H9 (cell line): ENCODE data around the gene SCYGR1. TPM values are rescaled to one million over a fixed set of nuclear protein-coding genes. Genes with fewer than 3 reads are reported as not detected.

ENCODE experiments used
- DNase-seq: peaks from one replicate; pipeline ENCODE4 v3.0.0-alpha.2; 2017
- H2AFZ ChIP-seq: one replicate; pipeline ENCODE4 v1.6.1; 2013; ENCODE audit warnings: mild to moderate bottlenecking, low read length, control low read depth, moderate library complexity
- H2AK5ac ChIP-seq: 2 replicates; pipeline ENCODE4 v1.6.1; 2013; ENCODE audit warnings: low read length, control low read depth, mixed read lengths; ENCODE audit not compliant: insufficient read length
- H2BK120ac ChIP-seq: one replicate; pipeline ENCODE4 v1.6.1; 2013; ENCODE audit warnings: low read depth, mild to moderate bottlenecking, low read length, control low read depth, inconsistent platforms; ENCODE audit not compliant: poor library complexity, severe bottlenecking
- H2BK12ac ChIP-seq: 2 replicates; pipeline ENCODE4 v1.6.1; 2013; ENCODE audit warnings: low read length, control low read depth, mixed read lengths, low read depth; ENCODE audit not compliant: insufficient read length
- H2BK15ac ChIP-seq: 2 replicates; pipeline ENCODE4 v1.6.1; 2013; ENCODE audit warnings: low read depth, low read length, control low read depth
- H2BK20ac ChIP-seq: one replicate; pipeline ENCODE4 v1.6.1; 2013; ENCODE audit warnings: low read depth, mild to moderate bottlenecking, low read length, control low read depth, inconsistent platforms; ENCODE audit not compliant: poor library complexity, severe bottlenecking
- H2BK5ac ChIP-seq: 2 replicates; pipeline ENCODE4 v1.6.1; 2013; ENCODE audit warnings: low read length, control low read depth, mixed read lengths; ENCODE audit not compliant: insufficient read length
- H3K14ac ChIP-seq: 2 replicates; pipeline ENCODE4 v1.6.1; 2013; ENCODE audit warnings: low read length, control low read depth; ENCODE audit not compliant: insufficient read depth
- H3K18ac ChIP-seq: 2 replicates; pipeline ENCODE4 v1.6.1; 2013; ENCODE audit warnings: low read depth, mild to moderate bottlenecking, mixed read lengths, low read length, control low read depth; ENCODE audit not compliant: insufficient read length
- H3K23ac ChIP-seq: 2 replicates; pipeline ENCODE4 v1.6.1; 2013; ENCODE audit warnings: low read length, control low read depth, mixed read lengths, low read depth; ENCODE audit not compliant: insufficient read length
- H3K23me2 ChIP-seq: 2 replicates; pipeline ENCODE4 v1.6.1; 2013; ENCODE audit warnings: low read depth, mild to moderate bottlenecking, mixed read lengths, low read length, control low read depth; ENCODE audit not compliant: insufficient read length, poor library complexity, severe bottlenecking
- H3K27ac ChIP-seq: 2 replicates; pipeline ENCODE4 v1.5.1; 2013; ENCODE audit warnings: low read length, control low read depth, mixed read lengths, low read depth; ENCODE audit not compliant: insufficient read length
- H3K27me3 ChIP-seq: 2 replicates; pipeline ENCODE4 v1.6.1; 2013; ENCODE audit warnings: low read length, control low read depth, inconsistent platforms; ENCODE audit not compliant: insufficient read depth
- H3K4ac ChIP-seq: 2 replicates; pipeline ENCODE4 v1.6.1; 2013; ENCODE audit warnings: low read depth, mild to moderate bottlenecking, control low read depth, inconsistent platforms, low read length, moderate library complexity
- H3K4me1 ChIP-seq: 2 replicates; pipeline ENCODE4 v1.6.1; 2013; ENCODE audit warnings: low read length, control low read depth, inconsistent platforms; ENCODE audit not compliant: insufficient read depth
- H3K4me2 ChIP-seq: 2 replicates; pipeline ENCODE4 v1.6.1; 2013; ENCODE audit warnings: low read length, control low read depth, mixed read lengths; ENCODE audit not compliant: insufficient read length, insufficient read depth
- H3K56ac ChIP-seq: 2 replicates; pipeline ENCODE4 v1.6.1; 2013; ENCODE audit warnings: low read depth, mild to moderate bottlenecking, mixed read lengths, low read length, control low read depth; ENCODE audit not compliant: insufficient read length
- H3K79me1 ChIP-seq: 2 replicates; pipeline ENCODE4 v1.6.1; 2013; ENCODE audit warnings: low read depth, mild to moderate bottlenecking, moderate library complexity, low read length, control low read depth, inconsistent platforms; ENCODE audit not compliant: insufficient read depth, poor library complexity, severe bottlenecking
- H3K79me2 ChIP-seq: 2 replicates; pipeline ENCODE4 v1.6.1; 2013; ENCODE audit warnings: low read length, control low read depth, inconsistent platforms; ENCODE audit not compliant: insufficient read depth
- H3K9ac ChIP-seq: 2 replicates; pipeline ENCODE4 v1.6.1; 2013; ENCODE audit warnings: low read length, control low read depth, mixed read lengths; ENCODE audit not compliant: insufficient read length; ENCODE audit errors: extremely low read depth
- H3K9me3 ChIP-seq: one replicate; pipeline ENCODE4 v1.6.1; 2013; ENCODE audit warnings: low read depth, low read length, inconsistent platforms; ENCODE audit not compliant: control insufficient read depth
- H3T11ph ChIP-seq: one replicate; pipeline ENCODE4 v1.6.1; 2013; ENCODE audit warnings: mild to moderate bottlenecking, low read length, control low read depth, inconsistent platforms
- H4K20me1 ChIP-seq: one replicate; pipeline ENCODE4 v1.6.1; 2013; ENCODE audit not compliant: control insufficient read depth, insufficient read length, insufficient read depth
- H4K5ac ChIP-seq: 2 replicates; pipeline ENCODE4 v1.6.1; 2013; ENCODE audit warnings: low read depth, mild to moderate bottlenecking, mixed read lengths, low read length, control low read depth; ENCODE audit not compliant: insufficient read length
- H4K8ac ChIP-seq: replicated peaks from 2 replicates; pipeline ENCODE4 v1.6.1; 2013; ENCODE audit warnings: low read length, control low read depth, mixed read lengths, low read depth; ENCODE audit not compliant: insufficient read length
- H4K91ac ChIP-seq: 2 replicates; pipeline ENCODE4 v1.6.1; 2013; ENCODE audit warnings: low read depth, mild to moderate bottlenecking, moderate library complexity, mixed read lengths, low read length, control low read depth; ENCODE audit not compliant: insufficient read length
- H3K27ac Mint-ChIP-seq, 3 experiments: 2 replicates in 2 of 3; 3 replicates in 1 of 3; pipeline ENCODE4 v1.8.0; 2020 to 2021; ENCODE audit warnings: mixed read lengths in 3 of 3, mild to moderate bottlenecking in 1 of 3, moderate library complexity in 1 of 3
- H3K27me3 Mint-ChIP-seq: 2 replicates; pipeline ENCODE4 v1.8.0; 2021; ENCODE audit warnings: low read depth, mild to moderate bottlenecking, moderate library complexity, mixed read lengths
- H3K36me3 Mint-ChIP-seq, 3 experiments: 2 replicates in 2 of 3; 3 replicates in 1 of 3; pipeline ENCODE4 v1.8.0; 2020 to 2021; ENCODE audit warnings: low read depth in 3 of 3, mixed read lengths in 3 of 3; ENCODE audit not compliant: insufficient read depth in 1 of 3
- H3K4me1 Mint-ChIP-seq, 2 experiments: 2 replicates each; pipeline ENCODE4 v1.8.0; 2020; ENCODE audit warnings: mixed read lengths in 2 of 2
- H3K4me3 Mint-ChIP-seq, 2 experiments: 2 replicates in 1 of 2; 3 replicates in 1 of 2; pipeline ENCODE4 v1.8.0; 2020 to 2021; ENCODE audit warnings: mild to moderate bottlenecking in 2 of 2, mixed read lengths in 2 of 2, moderate library complexity in 1 of 2
- H3K9me3 Mint-ChIP-seq, 2 experiments: 2 replicates in 1 of 2; 3 replicates in 1 of 2; pipeline ENCODE4 v1.8.0; 2020; ENCODE audit warnings: mild to moderate bottlenecking in 2 of 2, mixed read lengths in 2 of 2, moderate library complexity in 1 of 2
- CTCF ChIP-seq: fragments of 200-600 bp; sonication (generic); conservative IDR thresholded peaks from 3 replicates; pipeline ENCODE4 v1.8.0; 2021; ENCODE audit warnings: antibody characterized with exemption, mild to moderate bottlenecking
- WGBS: extraction: QIAGEN DNeasy Blood & Tissue Kit; methylation state at CpG from one replicate; pipeline ENCODE4 v1.1.7; 2013; ENCODE audit warnings: missing lambda C conversion rate, low lambda C conversion rate, mixed read lengths; ENCODE audit not compliant: insufficient read length; ENCODE audit errors: extremely low coverage; 5-methylcytosine and 5-hydroxymethylcytosine counted together
- total RNA-seq: library from RNA; stranded (reverse); gene quantifications from 2 replicates; pipeline ENCODE4 v1.2.1, GENCODE V29; 2021

Gene SCYGR1
- total RNA-seq, 1 experiment from 2014 or later, result not detected

GRCh38 chr2:227344231-227344630 lies 43.5 kb downstream of the SCYGR1 start:
- H4K20me1 ChIP-seq, result no peaks in the 10 kb centered on the region
- no peaks in the 10 kb centered on the region for H3K23me2 ChIP-seq
- DNase-seq, result no peak
- H2BK5ac ChIP-seq, result no peak overlapping the region
- Mint-ChIP-seq H3K27me3 (no peaks in the 10 kb centered on the region), H3K27ac (no peak overlapping the region), H3K4me3 (no peak overlapping the region), H3K4me1 (no peaks in the 10 kb centered on the region), H3K36me3 (peaks cover 0 to 34% (median 29%) of the 10 kb centered on the region in 3 experiments; a peak in 6 of 7 replicates), H3K9me3 (no peaks in the 10 kb centered on the region)
- H3K79me1 ChIP-seq, result no peaks in the 10 kb centered on the region
- no peak overlapping the region for H3T11ph ChIP-seq
- no peak overlapping the region for H3K56ac ChIP-seq
- no peak overlapping the region for H4K91ac ChIP-seq
- no peak overlapping the region for H2BK12ac ChIP-seq
- H2BK120ac ChIP-seq, result no peak overlapping the region
- H4K8ac ChIP-seq, result no peak overlapping the region
- H3K4ac ChIP-seq, result no peak overlapping the region
- H3K9me3 ChIP-seq, result no peaks in the 10 kb centered on the region
- H2AK5ac ChIP-seq, result no peak overlapping the region
- no peak overlapping the region for H3K4me2 ChIP-seq
- no peak overlapping the region for H3K18ac ChIP-seq
- no peak overlapping the region for H3K27ac ChIP-seq
- no peak overlapping the region for H2BK20ac ChIP-seq
- H3K23ac ChIP-seq, result no peak overlapping the region
- WGBS, result no CpG with 5 or more reads among the region's 2 CpGs
- H2AFZ ChIP-seq, result no peak overlapping the region
- no peak overlapping the region for H4K5ac ChIP-seq
- H3K9ac ChIP-seq, result no peak overlapping the region
- no peaks in the 10 kb centered on the region for H3K79me2 ChIP-seq
- TF ChIP-seq CTCF, result no peak
- H3K27me3 ChIP-seq, result no peaks in the 10 kb centered on the region
- H3K4me1 ChIP-seq, result no peaks in the 10 kb centered on the region
- H2BK15ac ChIP-seq, result no peak overlapping the region
- no peak overlapping the region for H3K14ac ChIP-seq
